B cell (primary cell): ENCODE measurements around the gene MICALL2.

Experiments used
- EZH2 ChIP-seq: IDR thresholded peaks from 2 replicates; pipeline ENCODE4 v1.6.1; 2012; ENCODE audit warnings: borderline replicate concordance, low read depth, mild to moderate bottlenecking, moderate library complexity, low read length; ENCODE audit not compliant: insufficient read depth, poor library complexity, severe bottlenecking
- TF ChIP-seq, protein P1 (sequence below): fragments of 200-600 bp; IDR thresholded peaks from one replicate; pipeline ENCODE4 v1.8.0; 2022; ENCODE audit warnings: antibody characterized with exemption, mild to moderate bottlenecking

DNA sequence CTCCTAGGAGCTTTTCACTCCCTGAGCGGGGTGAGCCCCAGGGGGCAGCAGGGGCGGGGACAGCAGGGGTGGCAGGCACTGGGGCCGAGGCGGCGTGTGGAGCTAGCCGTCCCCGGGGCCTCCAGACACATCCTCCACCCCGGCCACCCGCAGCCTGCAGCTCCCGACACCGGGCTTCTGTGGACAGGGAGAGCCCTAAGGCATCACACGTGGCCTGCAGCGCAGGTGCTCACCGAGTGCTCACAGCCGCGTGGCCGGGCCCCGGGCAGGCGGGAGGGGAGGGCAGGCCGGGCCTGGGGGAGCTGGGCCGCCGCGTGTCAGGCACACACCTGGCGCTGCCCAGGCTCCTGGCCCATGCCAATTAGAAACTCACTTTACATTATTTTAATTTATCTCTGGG lies 51.4 kb downstream of the MICALL2 start:
- TF ChIP-seq, protein P1, sequence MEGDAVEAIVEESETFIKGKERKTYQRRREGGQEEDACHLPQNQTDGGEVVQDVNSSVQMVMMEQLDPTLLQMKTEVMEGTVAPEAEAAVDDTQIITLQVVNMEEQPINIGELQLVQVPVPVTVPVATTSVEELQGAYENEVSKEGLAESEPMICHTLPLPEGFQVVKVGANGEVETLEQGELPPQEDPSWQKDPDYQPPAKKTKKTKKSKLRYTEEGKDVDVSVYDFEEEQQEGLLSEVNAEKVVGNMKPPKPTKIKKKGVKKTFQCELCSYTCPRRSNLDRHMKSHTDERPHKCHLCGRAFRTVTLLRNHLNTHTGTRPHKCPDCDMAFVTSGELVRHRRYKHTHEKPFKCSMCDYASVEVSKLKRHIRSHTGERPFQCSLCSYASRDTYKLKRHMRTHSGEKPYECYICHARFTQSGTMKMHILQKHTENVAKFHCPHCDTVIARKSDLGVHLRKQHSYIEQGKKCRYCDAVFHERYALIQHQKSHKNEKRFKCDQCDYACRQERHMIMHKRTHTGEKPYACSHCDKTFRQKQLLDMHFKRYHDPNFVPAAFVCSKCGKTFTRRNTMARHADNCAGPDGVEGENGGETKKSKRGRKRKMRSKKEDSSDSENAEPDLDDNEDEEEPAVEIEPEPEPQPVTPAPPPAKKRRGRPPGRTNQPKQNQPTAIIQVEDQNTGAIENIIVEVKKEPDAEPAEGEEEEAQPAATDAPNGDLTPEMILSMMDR = no peak
- TF ChIP-seq EZH2 = no peak
